Measurements from ENCODE around the gene CSH2.

- TF ChIP-seq ZNF777 (tag by site-specific recombination; IDR thresholded peaks at IDR 0.05; ENCODE audit: borderline replicate concordance): no peak
- no peak for TF ChIP-seq ZNF658 (tag by site-specific recombination; IDR thresholded peaks at IDR 0.05)
- no peak for TF ChIP-seq BCL11B (tag by site-specific recombination; IDR thresholded peaks at IDR 0.05; ENCODE audit: low read depth)
- TF ChIP-seq SP2 (tag by site-specific recombination; IDR thresholded peaks at IDR 0.05): peak; percentile 87
These were observed 46.3 kb downstream of the CSH2 start, which contains the start of the genes FTSJ3 and PSMC5 for GRCh38 chr17:63827002-63827800.

All from HEK293 (cell line).